KMS-11 (cell line): ENCODE results near the gene LTN1.

ENCODE experiments used
- H2AFZ ChIP-seq: fragments of 200-600 bp; sonication (generic); 2 replicates; pipeline ENCODE4 v1.6.1; 2016; ENCODE audit warnings: antibody characterized with exemption, mixed run types, low read depth
- H3K27ac ChIP-seq: fragments of 200-600 bp; sonication (generic); 2 replicates; pipeline ENCODE4 v1.6.1; 2016; ENCODE audit warnings: mild to moderate bottlenecking, mixed run types
- H3K27me3 ChIP-seq: fragments of 200-600 bp; sonication (generic); 2 replicates; pipeline ENCODE4 v1.6.1; 2017; ENCODE audit warnings: mild to moderate bottlenecking, low read depth, mixed run types, moderate library complexity; ENCODE audit not compliant: insufficient read depth
- H3K36me3 ChIP-seq: fragments of 200-600 bp; sonication (generic); 2 replicates; pipeline ENCODE4 v1.6.1; 2017; ENCODE audit warnings: mild to moderate bottlenecking, mixed run types; ENCODE audit not compliant: insufficient read depth
- H3K4me1 ChIP-seq: fragments of 200-600 bp; sonication (generic); 2 replicates; pipeline ENCODE4 v1.6.1; 2016; ENCODE audit warnings: mild to moderate bottlenecking, low read depth, mixed run types; ENCODE audit not compliant: poor library complexity, severe bottlenecking
- H3K4me2 ChIP-seq: fragments of 200-600 bp; sonication (generic); 2 replicates; pipeline ENCODE4 v1.7.0; 2016; ENCODE audit warnings: mild to moderate bottlenecking, mixed run types
- H3K4me3 ChIP-seq: fragments of 200-600 bp; sonication (generic); IDR thresholded peaks from 2 replicates; pipeline ENCODE4 v1.6.1; 2017; ENCODE audit warnings: low read depth, low read length, mixed read lengths; ENCODE audit not compliant: insufficient read depth
- H3K79me2 ChIP-seq: fragments of 200-600 bp; sonication (generic); 2 replicates; pipeline ENCODE4 v1.6.1; 2016; ENCODE audit warnings: low read depth, mixed run types; ENCODE audit not compliant: insufficient read depth
- H3K9ac ChIP-seq: fragments of 200-600 bp; sonication (generic); 2 replicates; pipeline ENCODE4 v1.6.1; 2016; ENCODE audit warnings: mild to moderate bottlenecking, mixed run types
- H4K20me1 ChIP-seq: fragments of 200-600 bp; sonication (generic); 2 replicates; pipeline ENCODE4 v1.6.1; 2016; ENCODE audit warnings: mild to moderate bottlenecking, mixed run types; ENCODE audit not compliant: insufficient read depth
- TF ChIP-seq, protein P1 (sequence below): fragments of 200-600 bp; sonication (generic); conservative IDR thresholded peaks from 2 replicates; pipeline ENCODE4 v1.6.1; 2017; ENCODE audit warnings: low read depth, mild to moderate bottlenecking, antibody characterized with exemption, low read length, moderate library complexity, mixed read lengths

Gene LTN1

GRCh38 chr21:28928578-28929420 is 63.9 kb downstream of the LTN1 start:
- Histone ChIP-seq H3K27ac (no peak overlapping the region), H3K36me3 (no peaks in the 10 kb centered on the region), H3K4me1 (peaks cover 33% of the 10 kb centered on the region), H3K4me2 (no peak overlapping the region), H4K20me1 (no peaks in the 10 kb centered on the region), H2AFZ (no peak overlapping the region), H3K9ac (no peak overlapping the region), H3K4me3 (no peak overlapping the region), H3K79me2 (no peaks in the 10 kb centered on the region), H3K27me3 (no peaks in the 10 kb centered on the region)
- TF ChIP-seq, protein P1, sequence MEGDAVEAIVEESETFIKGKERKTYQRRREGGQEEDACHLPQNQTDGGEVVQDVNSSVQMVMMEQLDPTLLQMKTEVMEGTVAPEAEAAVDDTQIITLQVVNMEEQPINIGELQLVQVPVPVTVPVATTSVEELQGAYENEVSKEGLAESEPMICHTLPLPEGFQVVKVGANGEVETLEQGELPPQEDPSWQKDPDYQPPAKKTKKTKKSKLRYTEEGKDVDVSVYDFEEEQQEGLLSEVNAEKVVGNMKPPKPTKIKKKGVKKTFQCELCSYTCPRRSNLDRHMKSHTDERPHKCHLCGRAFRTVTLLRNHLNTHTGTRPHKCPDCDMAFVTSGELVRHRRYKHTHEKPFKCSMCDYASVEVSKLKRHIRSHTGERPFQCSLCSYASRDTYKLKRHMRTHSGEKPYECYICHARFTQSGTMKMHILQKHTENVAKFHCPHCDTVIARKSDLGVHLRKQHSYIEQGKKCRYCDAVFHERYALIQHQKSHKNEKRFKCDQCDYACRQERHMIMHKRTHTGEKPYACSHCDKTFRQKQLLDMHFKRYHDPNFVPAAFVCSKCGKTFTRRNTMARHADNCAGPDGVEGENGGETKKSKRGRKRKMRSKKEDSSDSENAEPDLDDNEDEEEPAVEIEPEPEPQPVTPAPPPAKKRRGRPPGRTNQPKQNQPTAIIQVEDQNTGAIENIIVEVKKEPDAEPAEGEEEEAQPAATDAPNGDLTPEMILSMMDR: no peak

GRCh38 chr21:28927130-28927529 is 65.5 kb downstream of the LTN1 start:
- TF ChIP-seq, protein P1: no peak

DNA sequence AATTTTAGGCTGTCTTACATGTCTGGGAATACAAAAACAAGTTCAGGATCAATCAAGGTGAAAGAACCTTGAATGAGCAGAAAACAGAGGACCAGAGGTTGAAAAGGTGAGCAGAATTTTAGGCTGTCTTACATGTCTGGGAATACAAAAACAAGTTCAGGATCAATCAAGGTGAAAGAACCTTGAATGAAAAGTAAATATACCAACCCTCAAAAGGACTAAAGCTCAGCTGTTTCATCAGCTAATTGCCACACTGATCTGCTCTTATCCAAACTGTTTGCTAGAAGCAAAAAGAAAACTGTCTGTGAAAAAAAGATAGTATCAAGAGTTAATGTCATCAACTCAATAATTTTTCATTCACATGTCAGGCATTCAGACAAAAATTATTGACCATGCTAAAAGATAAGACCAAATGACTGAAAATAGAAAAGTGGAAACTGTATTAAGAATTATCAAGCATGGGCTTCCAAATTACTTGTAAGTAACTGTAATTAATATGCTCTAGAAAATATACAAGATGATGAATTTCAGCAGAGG is 69.2 kb downstream of the LTN1 start:
- no peak overlapping the region for H2AFZ ChIP-seq
- H3K36me3 ChIP-seq: no peaks in the 10 kb centered on the region
- H3K27ac ChIP-seq: no peak overlapping the region
- no peaks in the 10 kb centered on the region for H3K27me3 ChIP-seq
- H3K4me2 ChIP-seq: no peak overlapping the region
- TF ChIP-seq, protein P1: no peak
- H4K20me1 ChIP-seq: no peaks in the 10 kb centered on the region
- H3K4me3 ChIP-seq: no peak overlapping the region
- H3K79me2 ChIP-seq: no peaks in the 10 kb centered on the region
- H3K4me1 ChIP-seq: no peaks in the 10 kb centered on the region
- H3K9ac ChIP-seq: no peak overlapping the region

More at GRCh38 chr21:28927130-28927529, 65.5 kb downstream of the LTN1 start:
- no peak overlapping the region for H3K4me2 ChIP-seq
- H3K79me2 ChIP-seq: no peaks in the 10 kb centered on the region
- H3K4me1 ChIP-seq: peaks cover 20% of the 10 kb centered on the region
- H3K36me3 ChIP-seq: no peaks in the 10 kb centered on the region
- no peak overlapping the region for H3K27ac ChIP-seq
- no peaks in the 10 kb centered on the region for H4K20me1 ChIP-seq
- no peak overlapping the region for H3K9ac ChIP-seq
- H2AFZ ChIP-seq: no peak overlapping the region
- H3K27me3 ChIP-seq: no peaks in the 10 kb centered on the region
- H3K4me3 ChIP-seq: no peak overlapping the region

DNA sequence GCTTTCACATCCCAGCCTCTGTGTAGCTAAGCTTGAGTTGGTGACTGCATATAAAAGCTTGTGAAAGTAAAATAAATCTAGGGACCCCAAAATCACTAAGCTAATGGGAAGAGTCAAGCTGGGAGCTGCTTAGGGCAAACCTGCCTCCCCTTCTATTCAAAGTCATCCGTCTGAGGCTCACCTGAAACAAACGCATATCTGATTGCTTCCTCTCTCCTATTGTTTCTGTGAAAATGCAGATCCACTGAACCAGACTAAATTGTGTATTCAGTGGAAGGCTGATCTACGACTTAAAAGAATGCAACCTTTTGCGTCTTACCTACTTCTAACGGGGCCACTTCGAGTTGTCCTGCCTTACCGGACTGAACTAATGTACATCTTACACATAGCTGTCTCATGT is 70.3 kb downstream of the LTN1 start:
- Histone ChIP-seq H3K79me2 (no peaks in the 10 kb centered on the region), H3K36me3 (no peaks in the 10 kb centered on the region), H3K4me1 (no peaks in the 10 kb centered on the region), H3K4me2 (no peak overlapping the region), H3K9ac (no peak overlapping the region), H3K27me3 (no peaks in the 10 kb centered on the region), H2AFZ (no peak overlapping the region), H4K20me1 (no peaks in the 10 kb centered on the region), H3K4me3 (no peak overlapping the region), H3K27ac (no peak overlapping the region)
- TF ChIP-seq, protein P1: no peak
